Parathyroid adenoma (tissue), 2 donors: Measurements from ENCODE around the gene MRPL19.

Experiments used
- H2AFZ ChIP-seq: fragments of 300-600 bp; sonication (generic); one replicate; pipeline ENCODE4 v1.7.0; 2017; ENCODE audit warnings: antibody characterized with exemption, mild to moderate bottlenecking
- H3K27ac ChIP-seq: fragments of 300-600 bp; sonication (generic); one replicate; pipeline ENCODE4 v1.7.0; 2017
- H3K27me3 ChIP-seq: fragments of 300-600 bp; sonication (generic); one replicate; pipeline ENCODE4 v1.7.0; 2017; ENCODE audit warnings: low read length; ENCODE audit not compliant: control insufficient read depth, insufficient read depth
- H3K36me3 ChIP-seq: fragments of 300-600 bp; sonication (generic); one replicate; pipeline ENCODE4 v1.7.0; 2017; ENCODE audit warnings: low read length; ENCODE audit not compliant: control insufficient read depth, insufficient read depth
- H3K4me1 ChIP-seq: fragments of 300-600 bp; sonication (generic); one replicate; pipeline ENCODE4 v1.7.0; 2017; ENCODE audit warnings: control low read depth
- H3K4me2 ChIP-seq: fragments of 300-600 bp; sonication (generic); one replicate; pipeline ENCODE4 v1.7.0; 2017; ENCODE audit warnings: low read length
- H3K4me3 ChIP-seq: fragments of 300-600 bp; sonication (generic); one replicate; pipeline ENCODE4 v1.7.0; 2017; ENCODE audit warnings: low read depth, low read length
- H3K79me2 ChIP-seq: fragments of 300-600 bp; sonication (generic); one replicate; pipeline ENCODE4 v1.7.0; 2017; ENCODE audit warnings: control low read depth
- H3K9ac ChIP-seq: fragments of 300-600 bp; sonication (generic); one replicate; pipeline ENCODE4 v1.7.0; 2017; ENCODE audit warnings: mild to moderate bottlenecking
- H3K9me3 ChIP-seq: fragments of 300-600 bp; sonication (generic); one replicate; pipeline ENCODE4 v1.7.0; 2017; ENCODE audit warnings: low read length; ENCODE audit not compliant: control insufficient read depth
- CTCF ChIP-seq: fragments of 300-600 bp; sonication (generic); IDR thresholded peaks from one replicate; pipeline ENCODE4 v1.7.0; 2017; ENCODE audit warnings: antibody characterized with exemption, mild to moderate bottlenecking
- donor health status: primary hyperparathyroidism.

The MRPL19 gene

DNA sequence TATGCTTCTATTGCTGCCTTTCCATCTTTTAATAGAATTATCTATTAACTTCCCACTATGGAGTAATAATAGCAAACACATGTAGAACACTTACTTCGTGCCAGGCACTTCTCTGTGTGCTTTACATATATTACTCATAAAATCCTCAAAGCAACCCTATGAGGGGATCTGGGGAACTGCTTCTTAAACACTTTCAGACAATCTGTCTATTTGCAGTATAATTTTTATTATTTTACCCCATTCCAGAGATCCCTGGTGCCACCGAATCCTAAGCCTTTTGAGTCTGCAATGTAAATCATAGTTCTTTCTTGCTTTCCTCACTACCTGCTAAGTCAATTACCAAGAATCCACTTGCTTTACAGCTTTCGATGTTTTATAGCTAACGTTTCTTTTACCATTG lies 89.7 kb downstream of the MRPL19 start:
- no peak for TF ChIP-seq CTCF
- no peak overlapping the region for H3K27ac ChIP-seq
- no peaks in the 10 kb centered on the region for H3K27me3 ChIP-seq
- no peak overlapping the region for H3K9ac ChIP-seq
- no peak overlapping the region for H3K4me2 ChIP-seq
- H3K36me3 ChIP-seq, result no peaks in the 10 kb centered on the region
- H3K79me2 ChIP-seq, result no peaks in the 10 kb centered on the region
- no peaks in the 10 kb centered on the region for H3K4me1 ChIP-seq
- H3K4me3 ChIP-seq, result no peak overlapping the region
- no peak overlapping the region for H2AFZ ChIP-seq
- no peaks in the 10 kb centered on the region for H3K9me3 ChIP-seq

GRCh38 chr2:75737961-75738360 lies 91.4 kb downstream of the MRPL19 start:
- no peak overlapping the region for H3K4me2 ChIP-seq
- H3K4me3 ChIP-seq, result no peak overlapping the region
- H3K4me1 ChIP-seq, result no peaks in the 10 kb centered on the region
- H3K79me2 ChIP-seq, result no peaks in the 10 kb centered on the region
- no peak overlapping the region for H3K27ac ChIP-seq
- no peak overlapping the region for H2AFZ ChIP-seq
- no peaks in the 10 kb centered on the region for H3K9me3 ChIP-seq
- no peaks in the 10 kb centered on the region for H3K27me3 ChIP-seq
- H3K36me3 ChIP-seq, result no peaks in the 10 kb centered on the region
- H3K9ac ChIP-seq, result no peak overlapping the region
- no peak for TF ChIP-seq CTCF
